GM12878 (cell line): ENCODE measurements around the gene GDI2. TPM values are rescaled to one million over a fixed set of nuclear protein-coding genes. Genes with fewer than 3 reads are reported as not detected.

Experiments used
- ATAC-seq: fragments of 200-7000 bp; cut with Tn5 transposase; 3 replicates; pipeline ENCODE4 v1.9.1; 2020; ENCODE audit warnings: mild to moderate bottlenecking, moderate library complexity
- BruUV-seq: library from RNA; stranded (reverse); fragments of 400-500 nt; replicated peaks from 2 replicates; lab custom pipeline; 2021; lab: Mats Ljungman, UMichigan
- CTCF ChIA-PET: fragments of 300-600 bp; sonication (Branson Sonifier 250); formaldehyde crosslinking; extraction: SDS; loops from one replicate; lab custom pipeline; 2021; ENCODE audit warnings: inconsistent platforms; lab: Yijun Ruan, JAX
- POLR2A ChIA-PET: fragments of 350-600 bp; formaldehyde crosslinking; extraction: SDS; loops from one replicate; lab custom pipeline; 2021; ENCODE audit warnings: inconsistent platforms; lab: Charles Lee
- RAD21 ChIA-PET: fragments of 300-600 bp; sonication (Branson Sonifier 250); formaldehyde crosslinking; loops from one replicate; lab custom pipeline; 2023; ENCODE audit warnings: antibody characterized with exemption; ENCODE audit not compliant: unreplicated experiment; lab: Charles Lee
- SMC1A ChIA-PET: fragments of 300-600 bp; sonication (Branson Sonifier 250); formaldehyde crosslinking; loops from one replicate; lab custom pipeline; 2023; ENCODE audit not compliant: unreplicated experiment, uncharacterized antibody; lab: Charles Lee
- DNase-seq: peaks from one replicate; pipeline ENCODE4 v3.0.0-alpha.2; 2011; ENCODE audit warnings: low read depth, low spot score
- FAIRE-seq: peaks from 3 replicates; lab custom pipeline; 2011; peaks lifted over from hg19 to GRCh38; lab: Jason Lieb, UNC
- H2AFZ ChIP-seq: 2 replicates; pipeline ENCODE4 v1.6.0; 2011; ENCODE audit warnings: low read depth, low read length, control low read depth; ENCODE audit not compliant: control insufficient read depth
- H3K27ac ChIP-seq: 2 replicates; pipeline ENCODE4 v1.5.1; 2011; ENCODE audit warnings: control low read depth; ENCODE audit not compliant: control insufficient read depth, insufficient read depth
- H3K27me3 ChIP-seq, 2 experiments: replicated peaks in 1 of 2; 2 replicates each; pipeline versions ENCODE4 v1.6.0 to v1.6.1; 2011; ENCODE audit warnings: low read length in 1 of 2; ENCODE audit not compliant: control insufficient read depth in 2 of 2, insufficient read depth in 2 of 2
- H3K36me3 ChIP-seq, 2 experiments: 2 replicates each; pipeline ENCODE4 v1.5.1; 2011; ENCODE audit warnings: low read length in 1 of 2; ENCODE audit not compliant: control insufficient read depth in 2 of 2, insufficient read depth in 2 of 2
- H3K4me1 ChIP-seq: 2 replicates; pipeline ENCODE4 v1.6.1; 2011; ENCODE audit warnings: mild to moderate bottlenecking, low read length, moderate library complexity, mixed read lengths; ENCODE audit not compliant: control insufficient read depth, insufficient read depth
- H3K4me2 ChIP-seq: 2 replicates; pipeline ENCODE4 v1.6.0; 2011; ENCODE audit warnings: control low read depth; ENCODE audit not compliant: control insufficient read depth, insufficient read depth
- H3K4me3 ChIP-seq: fragments of 200-600 bp; sonication (generic); 2 replicates; pipeline ENCODE4 v1.5.1; 2016
- H3K79me2 ChIP-seq: 2 replicates; pipeline ENCODE4 v1.6.0; 2011; ENCODE audit warnings: low read length; ENCODE audit not compliant: control insufficient read depth, insufficient read depth
- H3K9ac ChIP-seq: 2 replicates; pipeline ENCODE4 v1.8.0; 2011; ENCODE audit warnings: low read length, control low read depth, mixed read lengths; ENCODE audit not compliant: control insufficient read depth, insufficient read depth
- H3K9me3 ChIP-seq: replicated peaks from 3 replicates; pipeline ENCODE4 v1.5.1; 2011; ENCODE audit warnings: mild to moderate bottlenecking, low read length; ENCODE audit not compliant: control insufficient read depth, insufficient read depth
- H4K20me1 ChIP-seq: 2 replicates; pipeline ENCODE4 v1.6.0; 2011; ENCODE audit not compliant: control insufficient read depth, insufficient read depth
- EP300 ChIP-seq, 2 experiments: fragments of 150-350 bp in 1 of 2; IDR thresholded peaks; 2 replicates each; pipeline ENCODE4 v1.6.1; 2011 to 2012; ENCODE audit warnings: low read depth in 2 of 2, low read length in 2 of 2, borderline replicate concordance in 1 of 2, improper control_type of control experiment in 1 of 2, inconsistent platforms in 1 of 2; ENCODE audit not compliant: control insufficient read depth in 1 of 2
- GATAD2B ChIP-seq: fragments of 450-650 bp; conservative IDR thresholded peaks from 2 replicates; pipeline ENCODE4 v1.6.1; 2017; ENCODE audit warnings: low read depth, mild to moderate bottlenecking, moderate library complexity
- HDAC2 ChIP-seq: fragments of 200-600 bp; sonication (generic); IDR thresholded peaks from 2 replicates; pipeline ENCODE4 v1.6.1; 2017
- MXI1 ChIP-seq: fragments of 150-350 bp; IDR thresholded peaks from 2 replicates; pipeline ENCODE4 v1.6.1; 2011; ENCODE audit warnings: low read depth, mild to moderate bottlenecking, inconsistent platforms, low read length, improper control_type of control experiment
- NBN ChIP-seq: fragments of 450-650 bp; IDR thresholded peaks from 2 replicates; pipeline ENCODE4 v1.6.1; 2016
- RB1 ChIP-seq: fragments of 450-650 bp; formaldehyde crosslinking; IDR thresholded peaks from 2 replicates; pipeline ENCODE4 v1.6.1; 2017; ENCODE audit warnings: mild to moderate bottlenecking, borderline replicate concordance
- RBBP5 ChIP-seq: fragments of 200-600 bp; sonication (generic); conservative IDR thresholded peaks from 2 replicates; pipeline ENCODE4 v1.6.1; 2016
- SRF ChIP-seq, 2 experiments: IDR thresholded peaks; 2 replicates each; pipeline ENCODE4 v1.6.1; 2011; ENCODE audit warnings: low read depth in 2 of 2, low read length in 2 of 2, mild to moderate bottlenecking in 1 of 2, moderate library complexity in 1 of 2
- STAT3 ChIP-seq: IDR thresholded peaks from 2 replicates; pipeline ENCODE4 v1.6.1; 2011; ENCODE audit warnings: low read depth, low read length, improper control_type of control experiment
- TBL1XR1 ChIP-seq: IDR thresholded peaks from 2 replicates; pipeline ENCODE4 v1.6.1; 2012; ENCODE audit warnings: low read depth, low read length, improper control_type of control experiment
- TCF7 ChIP-seq: IDR thresholded peaks from 2 replicates; pipeline ENCODE4 v1.6.1; 2014; ENCODE audit warnings: antibody characterized with exemption, borderline replicate concordance
- WGBS: methylation state at CpG from one replicate; pipeline ENCODE4 v1.1.6; 2016; ENCODE audit warnings: low lambda C conversion rate; ENCODE audit not compliant: insufficient replicate concordance, insufficient coverage; ENCODE audit errors: missing lambda C conversion rate; 5-methylcytosine and 5-hydroxymethylcytosine counted together
- in situ Hi-C: fragments of 300-500 bp; cut with MboI; formaldehyde crosslinking; loops from 9 replicates; pipeline ENCODE4 v1.14.3; 2018; ENCODE audit warnings: mixed read lengths
- intact Hi-C: fragments of 100-400 bp; cut with micrococcal nuclease; formaldehyde crosslinking; loops from one replicate; pipeline ENCODE4 v1.14.2; 2022; ENCODE audit not compliant: unreplicated experiment
- polyA plus RNA-seq, 11 experiments: library from polyadenylated mRNA; depleted of rRNA in 4 of 11; unstranded in 6 of 11; stranded (reverse) in 5 of 11; fragments of >200 nt; fragmentation: Nextera tagmentation in 4 of 11; fragmentation: Illumina TruSeq in 1 of 11; extraction: Ambion mirVana in 4 of 11; extraction: Trizol in 1 of 11; gene quantifications; 1 replicate in 1 of 11; 2 replicates in 10 of 11; pipeline versions ENCODE4 v1.2.1 to v1.2.3, GENCODE V29; 2011 to 2016; ENCODE audit warnings: inconsistent platforms in 2 of 11, missing spikeins in 2 of 11, low read depth in 1 of 11
- total RNA-seq, 4 experiments: library from RNA; depleted of rRNA in 3 of 4; stranded (reverse); fragments of >200 nt in 3 of 4; fragmentation: Illumina TruSeq in 1 of 4; extraction: Trizol in 1 of 4; gene quantifications; 2 replicates each; pipeline versions ENCODE4 v1.2.1 to v1.2.3, GENCODE V29; 2013 to 2021
- TF ChIP-seq, protein P1 (sequence below): fragments of 450-650 bp; IDR thresholded peaks from 2 replicates; pipeline ENCODE4 v1.6.1; 2017; ENCODE audit warnings: mild to moderate bottlenecking, moderate library complexity
- TF ChIP-seq, protein P2 (sequence below): fragments of 450-650 bp; IDR thresholded peaks from 2 replicates; pipeline ENCODE4 v1.6.1; 2018; ENCODE audit warnings: borderline replicate concordance, mild to moderate bottlenecking; ENCODE audit not compliant: partially characterized antibody
- TF ChIP-seq, protein P3 (sequence below): IDR thresholded peaks from 2 replicates; pipeline ENCODE4 v1.6.1; 2011; ENCODE audit warnings: low read depth, low read length, improper control_type of control experiment, borderline replicate concordance

GDI2 gene
- total and polyA plus RNA-seq, 10 of the 15 experiments (the other 5 are each of a cell fraction or from before 2014, with no cell fraction given), result 261 to 395 (median 276) TPM

DNA sequence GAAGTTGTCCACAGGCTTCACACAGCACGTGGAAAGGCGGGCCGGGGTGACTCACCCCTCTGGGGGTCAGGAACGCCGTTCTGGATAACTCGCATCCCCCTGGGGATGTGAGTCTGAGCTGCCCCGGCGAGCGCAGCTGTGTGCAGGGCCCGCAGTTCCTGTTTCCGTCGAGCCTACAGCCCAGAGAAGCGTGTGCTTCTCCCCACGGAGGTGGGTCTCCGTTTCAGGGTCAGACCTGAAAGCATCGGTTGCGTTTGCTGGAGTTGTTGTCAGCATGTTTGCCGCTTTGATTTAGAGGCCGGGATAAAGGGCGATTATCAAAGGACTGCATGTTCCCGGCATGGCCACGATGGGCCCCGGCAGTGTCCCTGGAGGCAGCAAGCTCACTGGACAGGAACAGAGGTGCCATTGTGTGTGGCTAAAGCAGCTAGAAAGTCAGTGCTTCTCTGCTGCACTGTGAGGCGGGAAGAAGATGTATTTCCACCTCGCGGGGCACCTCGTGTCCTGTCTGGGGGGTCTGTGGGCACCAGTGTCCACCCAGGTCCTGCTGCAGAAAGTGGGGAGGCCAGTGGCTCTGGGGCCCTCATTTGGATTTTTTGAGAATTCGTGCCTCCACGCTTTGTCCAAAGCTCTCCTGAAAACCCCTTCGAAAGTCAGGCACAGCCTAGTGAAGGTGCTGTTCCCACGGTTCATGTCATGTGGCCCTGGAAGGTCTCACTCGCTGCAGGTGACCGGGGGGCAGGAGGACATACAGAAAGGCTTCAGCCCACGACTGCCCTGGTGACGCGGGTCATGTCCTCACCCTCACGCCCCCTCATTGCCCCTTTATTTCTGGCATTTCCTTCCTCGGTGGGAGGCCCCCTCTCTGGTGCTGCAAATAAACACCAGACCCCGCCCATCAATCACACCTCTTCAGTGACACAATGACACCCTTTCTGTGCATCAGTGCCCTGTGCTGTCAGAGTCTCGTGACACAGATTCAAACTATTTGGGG, 27.4 kb upstream of the GDI2 start:
- FAIRE-seq, result peak; percentile 23
- TF ChIP-seq MXI1 (peak; percentile 64; the same call in 1 of the 2 replicates), TBL1XR1 (peak; percentile 61), STAT3 (no peak), HDAC2 (no peak), RBBP5 (no peak), TCF7 (no peak), NBN (peak; percentile 55; the same call in 1 of the 2 replicates), GATAD2B (peak; percentile 74; the same call in 1 of the 2 replicates), RB1 (no peak; the same call in 1 of the 2 replicates), SRF (IDR thresholded peaks at IDR 0.05; ENCODE audit: low read depth in 2 of 2, low read length in 2 of 2) (no peak), EP300 (IDR thresholded peaks at IDR 0.05; ENCODE audit: borderline replicate concordance in 1 of 2, control insufficient read depth in 1 of 2, low read depth in 2 of 2, low read length in 2 of 2) (peak; percentile 33 to 51; a peak in 2 of 4 replicates)
- TF ChIP-seq, protein P1, sequence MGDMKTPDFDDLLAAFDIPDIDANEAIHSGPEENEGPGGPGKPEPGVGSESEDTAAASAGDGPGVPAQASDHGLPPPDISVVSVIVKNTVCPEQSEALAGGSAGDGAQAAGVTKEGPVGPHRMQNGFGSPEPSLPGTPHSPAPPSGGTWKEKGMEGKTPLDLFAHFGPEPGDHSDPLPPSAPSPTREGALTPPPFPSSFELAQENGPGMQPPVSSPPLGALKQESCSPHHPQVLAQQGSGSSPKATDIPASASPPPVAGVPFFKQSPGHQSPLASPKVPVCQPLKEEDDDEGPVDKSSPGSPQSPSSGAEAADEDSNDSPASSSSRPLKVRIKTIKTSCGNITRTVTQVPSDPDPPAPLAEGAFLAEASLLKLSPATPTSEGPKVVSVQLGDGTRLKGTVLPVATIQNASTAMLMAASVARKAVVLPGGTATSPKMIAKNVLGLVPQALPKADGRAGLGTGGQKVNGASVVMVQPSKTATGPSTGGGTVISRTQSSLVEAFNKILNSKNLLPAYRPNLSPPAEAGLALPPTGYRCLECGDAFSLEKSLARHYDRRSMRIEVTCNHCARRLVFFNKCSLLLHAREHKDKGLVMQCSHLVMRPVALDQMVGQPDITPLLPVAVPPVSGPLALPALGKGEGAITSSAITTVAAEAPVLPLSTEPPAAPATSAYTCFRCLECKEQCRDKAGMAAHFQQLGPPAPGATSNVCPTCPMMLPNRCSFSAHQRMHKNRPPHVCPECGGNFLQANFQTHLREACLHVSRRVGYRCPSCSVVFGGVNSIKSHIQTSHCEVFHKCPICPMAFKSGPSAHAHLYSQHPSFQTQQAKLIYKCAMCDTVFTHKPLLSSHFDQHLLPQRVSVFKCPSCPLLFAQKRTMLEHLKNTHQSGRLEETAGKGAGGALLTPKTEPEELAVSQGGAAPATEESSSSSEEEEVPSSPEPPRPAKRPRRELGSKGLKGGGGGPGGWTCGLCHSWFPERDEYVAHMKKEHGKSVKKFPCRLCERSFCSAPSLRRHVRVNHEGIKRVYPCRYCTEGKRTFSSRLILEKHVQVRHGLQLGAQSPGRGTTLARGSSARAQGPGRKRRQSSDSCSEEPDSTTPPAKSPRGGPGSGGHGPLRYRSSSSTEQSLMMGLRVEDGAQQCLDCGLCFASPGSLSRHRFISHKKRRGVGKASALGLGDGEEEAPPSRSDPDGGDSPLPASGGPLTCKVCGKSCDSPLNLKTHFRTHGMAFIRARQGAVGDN, result peak; percentile 93
- TF ChIP-seq, protein P2, sequence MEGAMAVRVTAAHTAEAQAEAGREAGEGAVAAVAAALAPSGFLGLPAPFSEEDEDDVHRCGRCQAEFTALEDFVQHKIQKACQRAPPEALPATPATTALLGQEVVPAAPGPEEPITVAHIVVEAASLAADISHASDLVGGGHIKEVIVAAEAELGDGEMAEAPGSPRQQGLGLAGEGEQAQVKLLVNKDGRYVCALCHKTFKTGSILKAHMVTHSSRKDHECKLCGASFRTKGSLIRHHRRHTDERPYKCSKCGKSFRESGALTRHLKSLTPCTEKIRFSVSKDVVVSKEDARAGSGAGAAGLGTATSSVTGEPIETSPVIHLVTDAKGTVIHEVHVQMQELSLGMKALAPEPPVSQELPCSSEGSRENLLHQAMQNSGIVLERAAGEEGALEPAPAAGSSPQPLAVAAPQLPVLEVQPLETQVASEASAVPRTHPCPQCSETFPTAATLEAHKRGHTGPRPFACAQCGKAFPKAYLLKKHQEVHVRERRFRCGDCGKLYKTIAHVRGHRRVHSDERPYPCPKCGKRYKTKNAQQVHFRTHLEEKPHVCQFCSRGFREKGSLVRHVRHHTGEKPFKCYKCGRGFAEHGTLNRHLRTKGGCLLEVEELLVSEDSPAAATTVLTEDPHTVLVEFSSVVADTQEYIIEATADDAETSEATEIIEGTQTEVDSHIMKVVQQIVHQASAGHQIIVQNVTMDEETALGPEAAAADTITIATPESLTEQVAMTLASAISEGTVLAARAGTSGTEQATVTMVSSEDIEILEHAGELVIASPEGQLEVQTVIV, result no peak
- TF ChIP-seq, protein P3, sequence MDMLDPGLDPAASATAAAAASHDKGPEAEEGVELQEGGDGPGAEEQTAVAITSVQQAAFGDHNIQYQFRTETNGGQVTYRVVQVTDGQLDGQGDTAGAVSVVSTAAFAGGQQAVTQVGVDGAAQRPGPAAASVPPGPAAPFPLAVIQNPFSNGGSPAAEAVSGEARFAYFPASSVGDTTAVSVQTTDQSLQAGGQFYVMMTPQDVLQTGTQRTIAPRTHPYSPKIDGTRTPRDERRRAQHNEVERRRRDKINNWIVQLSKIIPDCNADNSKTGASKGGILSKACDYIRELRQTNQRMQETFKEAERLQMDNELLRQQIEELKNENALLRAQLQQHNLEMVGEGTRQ, result no peak; the same call in 1 of the 2 replicates

More for the DNA sequence above, 27.4 kb upstream of the GDI2 start:
- WGBS, result under 1% methylated on average over 40 of the region's 40 CpGs
- BruUV-seq, result TSS peak; percentile 64
- peaks cover 42% of the 10 kb centered on the region for H3K4me1 ChIP-seq
- SMC1A ChIA-PET, result interaction anchor here (0.7 to 8.0 kb wide), 17 partner anchors 10 to 174 kb away, joined by 3 to 86 read pairs (median 5); partner anchors contain the start of genes ANKRD16 and FBH1
- CTCF ChIA-PET, result interaction anchor here (0.6 to 6.9 kb wide), 8 partner anchors 10 to 211 kb away, joined by 3 to 74 read pairs (median 3); partner anchors contain the start of gene GDI2
- DNase-seq (peak; percentile 59), ATAC-seq (peak; percentile 90)
- H3K27me3 ChIP-seq, result no peaks in the 10 kb centered on the region
- H3K4me2 ChIP-seq, result peak overlapping the region; percentile 86
- H3K9me3 ChIP-seq, result no peaks in the 10 kb centered on the region
- RAD21 ChIA-PET, result interaction anchor here (0.7 to 8.4 kb wide), 12 partner anchors 10 to 213 kb away, joined by 3 to 183 read pairs (median 7); partner anchors contain the start of genes ANKRD16, FBH1 and GDI2
- peak overlapping the region; percentile 87 for H2AFZ ChIP-seq
- H3K79me2 ChIP-seq, result no peaks in the 10 kb centered on the region
- peak overlapping the region; percentile 83 for H3K27ac ChIP-seq
- H3K36me3 ChIP-seq, result no peaks in the 10 kb centered on the region
- peak overlapping the region; percentile 28; the same call in 1 of the 2 replicates for H3K4me3 ChIP-seq
- peak overlapping the region; percentile 72 for H3K9ac ChIP-seq
- POLR2A ChIA-PET, result interaction anchor here (0.7 to 4.6 kb wide), 19 partner anchors 10 to 148 kb away, joined by 3 to 45 read pairs (median 6); partner anchors contain the start of gene GDI2
- in situ Hi-C loops, result no loop called here
- intact Hi-C loops, result loop anchor here (1.0 to 5.0 kb wide), 2 partner anchors 21 to 137 kb away; partner anchors contain the start of gene IL15RA
- H4K20me1 ChIP-seq, result no peaks in the 10 kb centered on the region
